ACC112 (cell line): ENCODE data around the gene APOL2.
"Not testable (repeated sequence)": the region's sequence is repeated elsewhere in the genome, so short reads cannot be mapped to it uniquely, and the experiment has no call there.

ENCODE experiments used
- H2AFZ ChIP-seq: fragments of 200-600 bp; sonication (generic); one replicate; pipeline ENCODE4 v1.6.0; 2017; ENCODE audit warnings: antibody characterized with exemption, low read length; ENCODE audit not compliant: unreplicated experiment
- H3K27ac ChIP-seq: fragments of 200-600 bp; sonication (generic); 2 replicates; pipeline ENCODE4 v1.5.1; 2014; ENCODE audit warnings: low read depth, mild to moderate bottlenecking, antibody characterized with exemption, low read length, moderate library complexity
- H3K27me3 ChIP-seq: fragments of 200-600 bp; sonication (generic); 2 replicates; pipeline ENCODE4 v1.6.1; 2014; ENCODE audit warnings: mild to moderate bottlenecking, antibody characterized with exemption, low read length, moderate library complexity, mixed read lengths; ENCODE audit not compliant: insufficient read depth
- H3K36me3 ChIP-seq: fragments of 200-600 bp; sonication (generic); 2 replicates; pipeline ENCODE4 v1.6.1; 2016; ENCODE audit warnings: mild to moderate bottlenecking, antibody characterized with exemption, low read length, moderate library complexity, mixed read lengths; ENCODE audit not compliant: insufficient read depth
- H3K4me1 ChIP-seq: fragments of 200-600 bp; sonication (generic); one replicate; pipeline ENCODE4 v1.6.1; 2016; ENCODE audit warnings: low read length, mixed read lengths; ENCODE audit not compliant: insufficient read depth, unreplicated experiment, control insufficient read depth
- H3K4me3 ChIP-seq: fragments of 200-600 bp; sonication (generic); 2 replicates; pipeline ENCODE4 v1.5.1; 2014; ENCODE audit warnings: mild to moderate bottlenecking, low read depth, low read length
- H3K79me2 ChIP-seq: fragments of 200-600 bp; sonication (generic); one replicate; pipeline ENCODE4 v1.6.0; 2016; ENCODE audit warnings: low read length; ENCODE audit not compliant: control insufficient read depth, unreplicated experiment, insufficient read depth

The APOL2 gene

GRCh38 chr22:36251979-36252608 is 12.8 kb upstream of the APOL2 start:
- not testable (repeated sequence) for H3K79me2 ChIP-seq
- H3K4me1 ChIP-seq = peaks cover 12% of the 10 kb centered on the region

GRCh38 chr22:36250292-36250960 is 11.1 kb upstream of the APOL2 start:
- not testable (repeated sequence) for H3K4me3 ChIP-seq, H3K27ac ChIP-seq, H3K79me2 ChIP-seq, H3K27me3 ChIP-seq, H3K36me3 ChIP-seq, H2AFZ ChIP-seq
- H3K4me1 ChIP-seq = peaks cover 12% of the 10 kb centered on the region

More at GRCh38 chr22:36251979-36252608, 12.8 kb upstream of the APOL2 start:
- H3K27me3 ChIP-seq, H2AFZ ChIP-seq, H3K27ac ChIP-seq, H3K36me3 ChIP-seq, H3K4me3 ChIP-seq: not testable (repeated sequence)

- no peak overlapping the region for H3K4me3 ChIP-seq
- peaks cover 7% of the 10 kb centered on the region for H3K79me2 ChIP-seq
- no peaks in the 10 kb centered on the region for H3K36me3 ChIP-seq
- no peak overlapping the region for H3K27ac ChIP-seq
- no peak overlapping the region for H2AFZ ChIP-seq
- peaks cover 9% of the 10 kb centered on the region for H3K4me1 ChIP-seq
- no peaks in the 10 kb centered on the region for H3K27me3 ChIP-seq
Measured at GRCh38 chr22:36249160-36249559, 9.8 kb upstream of the APOL2 start.

GRCh38 chr22:36247955-36248354 is 8.6 kb upstream of the APOL2 start:
- Histone ChIP-seq H3K36me3 (no peaks in the 10 kb centered on the region), H3K79me2 (no peaks in the 10 kb centered on the region), H3K27ac (no peak overlapping the region), H3K4me1 (peaks cover 2% of the 10 kb centered on the region), H3K27me3 (no peaks in the 10 kb centered on the region), H3K4me3 (no peak overlapping the region), H2AFZ (no peak overlapping the region)

GRCh38 chr22:36246718-36247117 is 7.4 kb upstream of the APOL2 start:
- H3K36me3 ChIP-seq = no peaks in the 10 kb centered on the region
- H3K79me2 ChIP-seq = no peaks in the 10 kb centered on the region
- H3K4me1 ChIP-seq = no peaks in the 10 kb centered on the region
- no peaks in the 10 kb centered on the region for H3K27me3 ChIP-seq
- no peak overlapping the region for H3K27ac ChIP-seq
- H2AFZ ChIP-seq = no peak overlapping the region
- H3K4me3 ChIP-seq = no peak overlapping the region

GRCh38 chr22:36245805-36246356 is 6.6 kb upstream of the APOL2 start:
- Histone ChIP-seq H2AFZ (no peak overlapping the region), H3K27me3 (no peaks in the 10 kb centered on the region), H3K79me2 (no peaks in the 10 kb centered on the region), H3K4me3 (no peak overlapping the region), H3K4me1 (no peaks in the 10 kb centered on the region), H3K36me3 (no peaks in the 10 kb centered on the region), H3K27ac (no peak overlapping the region)

- Histone ChIP-seq H3K4me3 (no peak overlapping the region), H2AFZ (no peak overlapping the region), H3K4me1 (peaks cover 4% of the 10 kb centered on the region), H3K79me2 (no peaks in the 10 kb centered on the region), H3K36me3 (no peaks in the 10 kb centered on the region), H3K27ac (no peak overlapping the region), H3K27me3 (no peaks in the 10 kb centered on the region)
Measured at GRCh38 chr22:36244522-36245391, 5.4 kb upstream of the APOL2 start.

- Histone ChIP-seq H3K27ac (no peak overlapping the region), H3K36me3 (no peaks in the 10 kb centered on the region), H3K27me3 (no peaks in the 10 kb centered on the region), H3K79me2 (peaks cover under 1% of the 10 kb centered on the region), H3K4me3 (no peak overlapping the region), H3K4me1 (peaks cover 6% of the 10 kb centered on the region), H2AFZ (no peak overlapping the region)
Measured at GRCh38 chr22:36243986-36244385, 4.7 kb upstream of the APOL2 start.

GRCh38 chr22:36239150-36239400 is 252 bp downstream of the APOL2 start:
- no peak overlapping the region for H2AFZ ChIP-seq
- H3K79me2 ChIP-seq = peaks cover 46% of the 10 kb centered on the region
- peaks cover 25% of the 10 kb centered on the region for H3K4me1 ChIP-seq

GRCh38 chr22:36238373-36239149 is 766 bp downstream of the APOL2 start:
- Histone ChIP-seq H3K4me1 (peaks cover 25% of the 10 kb centered on the region), H3K79me2 (peaks cover 46% of the 10 kb centered on the region), H3K4me3 (peak overlapping the region; percentile 83), H3K27me3 (no peaks in the 10 kb centered on the region), H3K27ac (peak overlapping the region; percentile 83), H2AFZ (no peak overlapping the region), H3K36me3 (peaks cover 13% of the 10 kb centered on the region)

More at GRCh38 chr22:36239150-36239400, 252 bp downstream of the APOL2 start:
- Histone ChIP-seq H3K4me3 (peak overlapping the region; percentile 83), H3K27me3 (no peaks in the 10 kb centered on the region), H3K27ac (peak overlapping the region; percentile 83), H3K36me3 (peaks cover 13% of the 10 kb centered on the region)
